HG02571 (cell line): ENCODE measurements around the gene MOV10.
A peak's percentile ranks its signal among the peaks of the same experiment; 100 is the strongest.

Experiments
- ATAC-seq: cut with Tn5 transposase; IDR thresholded peaks from one replicate; pipeline ENCODE4 v1.9.1; 2021; ENCODE audit warnings: mild to moderate bottlenecking, moderate library complexity; ENCODE audit not compliant: unreplicated experiment

The MOV10 gene

DNA sequence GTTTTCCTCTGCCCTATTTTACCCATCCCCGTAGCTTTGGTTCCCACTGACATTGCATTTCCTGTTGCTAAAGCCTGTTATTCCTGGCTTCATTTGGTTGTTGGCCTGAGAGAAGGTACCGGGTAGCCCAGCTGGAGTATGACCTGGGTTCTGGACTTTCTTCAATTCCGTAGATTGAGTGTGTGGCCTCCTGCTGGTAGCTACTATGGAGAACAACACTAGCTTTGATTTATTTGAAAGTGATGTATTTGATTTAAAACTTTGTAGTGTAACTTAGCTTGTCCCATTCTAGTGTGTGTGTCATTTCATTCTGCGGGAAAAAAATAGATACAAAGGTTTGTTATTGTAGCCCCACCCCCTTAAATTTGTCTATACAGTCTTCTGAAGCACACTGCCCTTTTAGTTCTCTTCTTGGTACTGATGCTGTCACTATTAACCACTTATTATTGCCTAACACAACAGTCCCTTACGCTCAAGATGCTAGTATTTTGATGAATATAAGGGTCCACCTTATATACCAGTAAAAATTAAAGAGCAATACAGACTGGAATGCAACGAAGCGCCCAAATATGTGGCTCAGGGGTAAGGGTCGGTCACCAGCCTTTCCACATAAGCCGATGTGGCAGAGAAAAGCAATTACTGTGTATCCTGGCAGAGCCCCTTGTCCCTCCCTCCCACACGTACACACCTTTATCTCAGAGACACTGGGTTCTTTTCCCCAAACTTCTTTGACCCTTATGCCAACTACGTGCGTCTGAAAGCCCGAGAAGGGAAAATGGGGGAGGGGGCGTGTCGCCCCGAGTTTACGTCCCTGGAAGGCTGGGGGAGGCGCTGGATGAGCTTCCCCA lies 643 bp upstream of the MOV10 start:
- no peak for ATAC-seq

DNA sequence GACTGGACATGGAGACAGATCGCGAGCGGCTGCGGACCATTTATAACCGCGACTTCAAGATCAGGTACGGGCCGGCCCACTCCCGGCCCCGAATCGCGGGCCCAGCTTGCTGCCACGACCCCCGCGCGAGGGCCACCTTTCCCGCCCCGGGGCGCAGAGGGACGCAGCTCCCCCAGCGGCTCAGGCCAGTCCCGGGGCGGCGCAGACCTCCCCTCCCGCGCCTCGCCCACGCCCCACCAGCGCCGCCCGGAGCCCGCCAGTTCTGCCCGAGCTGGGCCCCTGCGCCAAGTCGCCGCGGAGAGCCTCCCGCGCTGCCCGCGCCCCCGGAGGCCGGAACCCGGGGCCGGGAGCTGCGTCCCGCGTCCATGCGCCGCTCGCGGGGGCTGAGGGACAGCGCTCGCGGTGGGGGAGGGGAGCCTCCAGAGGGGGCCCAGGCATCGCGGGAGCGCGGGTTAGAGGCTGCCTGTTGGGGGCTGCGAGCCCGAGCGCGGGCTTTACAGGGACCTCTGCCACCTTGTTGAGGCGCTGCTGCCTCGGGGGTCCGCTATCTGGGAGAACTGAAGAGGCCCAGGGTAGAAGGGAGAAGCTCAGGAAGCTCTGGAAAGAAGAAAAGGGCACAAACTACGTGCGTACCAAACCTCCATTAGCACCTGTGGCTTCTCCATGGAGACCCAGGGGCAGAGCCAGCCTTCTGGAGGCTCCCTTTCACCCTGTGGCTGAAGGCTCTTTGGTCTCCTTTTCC lies 698 bp downstream of the MOV10 start:
- ATAC-seq: peak; percentile 38

DNA sequence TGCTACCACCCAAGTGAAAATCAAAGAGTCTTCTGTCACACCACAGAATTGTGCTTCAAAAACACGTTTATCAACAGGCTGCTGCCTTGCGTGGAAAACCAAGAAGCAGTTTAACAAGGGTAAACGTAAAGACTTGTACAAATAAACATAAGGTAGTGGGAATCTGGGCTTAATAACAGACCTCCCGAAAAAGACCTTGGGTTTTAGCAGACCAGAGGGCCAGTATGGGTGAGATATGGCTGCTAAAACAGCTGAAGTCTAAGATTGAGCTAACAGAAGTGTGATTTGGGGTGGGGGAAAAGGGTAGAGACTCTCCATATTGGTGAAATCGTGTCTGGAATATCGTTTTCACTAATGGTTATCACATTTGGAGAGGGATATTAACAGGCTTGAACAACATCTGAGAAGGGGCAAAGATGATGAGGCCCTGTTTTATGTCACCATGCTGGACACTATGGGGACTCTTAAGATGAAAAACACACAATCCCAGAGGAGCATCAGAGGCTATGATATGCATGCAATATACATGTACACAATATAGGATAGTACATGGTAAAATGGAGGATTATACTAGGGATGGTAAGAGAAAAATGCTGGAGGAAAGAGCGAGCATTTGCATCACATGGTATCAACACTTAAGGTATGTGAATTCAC lies 1.4 kb downstream of the MOV10 start:
- ATAC-seq: no peak

DNA sequence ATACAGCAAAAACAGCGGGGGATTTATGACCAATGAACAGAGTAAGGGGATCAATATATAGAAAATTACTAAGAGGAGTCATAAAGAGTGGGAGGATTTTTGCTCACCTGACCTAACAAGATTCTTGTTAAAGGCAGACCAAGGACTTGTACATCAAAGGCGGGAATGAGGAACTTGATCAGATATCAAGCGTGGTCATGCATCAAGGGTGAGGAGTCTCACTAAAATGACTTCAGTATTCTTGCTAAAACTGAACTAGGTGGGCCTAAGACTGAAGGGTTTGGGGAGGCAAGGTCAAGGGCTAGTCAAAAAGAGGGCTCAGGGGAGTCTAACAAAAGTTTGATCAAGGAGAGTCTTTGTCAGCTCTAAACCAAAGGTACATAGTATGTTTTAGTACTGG lies 2.1 kb downstream of the MOV10 start:
- no peak for ATAC-seq

DNA sequence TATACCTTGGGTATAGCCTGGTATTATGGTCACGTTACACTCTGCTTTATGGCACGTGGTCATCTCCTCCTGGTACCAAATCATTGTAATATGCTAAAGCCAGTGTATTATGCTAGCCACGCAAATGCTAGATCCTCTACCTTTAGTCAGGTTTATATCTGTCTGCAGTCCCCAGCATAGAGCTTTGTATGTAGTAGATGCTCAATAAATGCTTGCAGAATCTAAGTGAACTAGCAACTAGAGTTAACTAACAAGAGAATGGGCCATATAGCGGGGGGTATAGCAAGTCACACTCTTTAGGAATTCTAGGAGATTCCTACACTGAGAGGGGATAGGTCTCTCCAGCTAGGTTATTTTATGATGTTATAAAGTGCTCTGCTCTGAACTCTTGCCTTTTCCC lies 3.0 kb downstream of the MOV10 start:
- ATAC-seq: no peak

DNA sequence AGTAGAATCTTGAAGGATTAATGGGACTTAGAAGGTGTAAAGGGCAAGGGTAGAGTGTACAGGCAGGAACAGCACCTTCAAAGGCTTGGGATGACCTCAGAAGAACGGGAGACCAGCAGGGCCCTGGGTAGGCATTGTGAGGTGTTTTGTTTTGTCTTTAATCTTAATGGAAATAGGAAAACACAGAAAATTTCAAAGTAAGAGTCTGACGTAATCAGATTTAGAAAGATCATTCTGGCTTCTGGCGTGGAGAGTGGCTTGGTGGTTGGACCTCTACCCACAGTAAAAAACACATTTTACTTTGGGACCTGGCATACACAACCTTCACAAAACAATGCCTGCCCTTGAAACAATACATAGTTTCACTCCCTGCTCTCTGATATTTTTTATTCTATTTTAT lies 4.1 kb downstream of the MOV10 start:
- no peak for ATAC-seq

DNA sequence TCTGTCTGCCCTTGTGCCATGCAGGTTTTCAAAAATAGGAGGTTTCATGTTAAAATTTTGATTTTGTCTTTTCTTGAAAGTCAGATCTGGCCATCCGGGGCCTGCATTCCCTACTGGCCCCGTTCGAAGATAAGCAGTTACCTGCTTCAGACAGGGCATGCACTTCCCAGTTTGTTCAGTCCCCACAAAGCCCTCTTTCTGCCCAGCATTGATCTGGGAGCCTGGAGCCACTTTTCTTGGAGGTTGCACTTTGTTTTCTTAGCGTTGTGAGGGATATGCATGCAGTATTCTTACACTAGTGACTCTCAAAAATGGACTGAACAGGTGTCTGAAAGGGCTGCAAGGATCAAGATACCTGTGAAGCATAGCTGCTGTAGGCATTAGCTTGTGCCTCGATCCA lies 11.5 kb downstream of the MOV10 start:
- no peak for ATAC-seq

DNA sequence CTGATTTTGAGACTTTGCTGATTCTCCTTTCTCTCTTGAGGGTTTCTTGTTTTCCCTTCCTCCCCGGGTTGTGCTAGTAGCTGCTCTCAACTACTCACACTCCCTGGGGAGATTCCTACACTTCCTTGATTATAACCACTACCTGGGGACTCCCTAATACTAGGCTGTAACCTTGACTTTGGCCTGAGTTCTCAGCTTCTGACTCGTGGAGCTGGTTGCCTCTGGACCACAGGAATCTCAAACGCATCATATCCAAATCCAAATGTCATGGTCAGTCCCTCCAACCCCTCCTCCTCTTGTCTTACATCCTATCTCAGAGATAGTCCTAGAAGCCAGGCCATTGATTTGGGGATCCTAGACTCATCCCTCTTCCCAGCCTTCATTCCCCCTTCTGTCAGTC lies 12.0 kb downstream of the MOV10 start:
- ATAC-seq: no peak

DNA sequence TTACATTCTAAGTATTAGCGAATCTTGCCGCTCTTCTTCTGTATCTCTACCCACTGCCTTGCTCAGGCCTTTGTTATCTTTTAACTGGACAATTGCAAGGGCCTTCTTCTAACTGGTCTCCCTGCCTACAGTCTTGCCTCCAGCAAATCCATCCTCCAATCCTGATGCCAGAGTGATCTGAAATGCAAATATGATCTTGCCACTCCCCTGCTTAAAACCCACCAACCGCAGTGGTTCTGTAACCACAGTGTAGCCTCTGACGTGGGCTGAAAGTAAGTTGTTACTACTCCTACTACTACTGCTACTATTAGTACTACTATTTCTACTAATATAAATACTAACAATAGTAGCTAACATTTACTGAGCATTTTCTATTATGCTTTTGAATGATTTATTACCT lies 12.4 kb downstream of the MOV10 start:
- no peak for ATAC-seq

DNA sequence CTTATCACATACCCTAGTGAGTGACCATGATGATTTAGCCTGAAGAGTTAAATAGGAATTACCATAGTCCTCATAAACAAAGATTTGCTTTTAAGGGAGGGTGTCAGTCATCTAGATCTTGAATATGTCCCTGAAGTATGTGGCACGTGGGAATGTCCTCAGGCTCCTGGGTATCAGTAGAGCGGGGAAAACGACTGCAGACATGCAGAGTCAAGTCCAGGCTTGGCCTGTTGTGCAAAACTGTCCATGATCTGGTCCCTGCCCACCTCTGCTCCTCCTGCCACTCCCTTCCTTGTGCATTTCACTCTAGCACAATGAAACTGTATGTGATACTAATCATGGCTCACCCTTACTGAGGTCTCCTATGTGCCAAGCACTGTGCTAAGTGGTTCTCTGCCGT lies 12.9 kb downstream of the MOV10 start:
- no peak for ATAC-seq

DNA sequence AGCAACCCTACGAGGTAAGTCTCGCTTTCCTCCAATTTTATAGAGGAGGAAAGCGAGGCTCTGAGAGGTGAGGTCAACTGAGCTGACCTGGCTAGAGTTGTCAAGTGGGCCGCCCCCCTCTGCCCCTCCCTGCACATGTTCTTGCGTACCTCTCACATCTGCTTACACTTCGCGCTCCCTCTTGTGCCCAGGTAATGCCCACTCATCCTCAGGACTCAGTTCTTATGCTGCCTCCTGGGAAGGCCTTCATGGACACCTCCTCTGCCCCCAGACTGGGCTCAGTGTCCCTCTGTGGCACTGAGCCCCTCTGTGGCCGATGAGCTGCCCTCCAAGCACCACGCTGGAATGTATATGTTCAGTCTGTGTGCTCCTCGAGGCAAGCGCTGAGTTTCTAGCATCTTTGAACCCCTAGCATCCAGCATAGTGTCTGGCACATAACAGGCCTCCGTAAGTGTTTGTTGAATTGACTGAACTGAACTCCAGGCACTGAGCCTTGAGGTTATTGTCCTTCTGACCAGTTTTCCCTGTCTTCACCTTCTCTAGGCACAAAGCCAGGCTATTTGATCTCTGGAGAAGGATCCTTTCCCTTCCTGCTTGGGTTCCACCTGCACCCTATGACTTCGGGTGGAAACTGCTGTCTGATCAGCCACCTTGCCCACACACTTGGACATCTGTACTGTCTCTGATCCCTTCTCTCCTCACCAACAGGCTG lies 13.5 kb downstream of the MOV10 start:
- ATAC-seq: no peak

DNA sequence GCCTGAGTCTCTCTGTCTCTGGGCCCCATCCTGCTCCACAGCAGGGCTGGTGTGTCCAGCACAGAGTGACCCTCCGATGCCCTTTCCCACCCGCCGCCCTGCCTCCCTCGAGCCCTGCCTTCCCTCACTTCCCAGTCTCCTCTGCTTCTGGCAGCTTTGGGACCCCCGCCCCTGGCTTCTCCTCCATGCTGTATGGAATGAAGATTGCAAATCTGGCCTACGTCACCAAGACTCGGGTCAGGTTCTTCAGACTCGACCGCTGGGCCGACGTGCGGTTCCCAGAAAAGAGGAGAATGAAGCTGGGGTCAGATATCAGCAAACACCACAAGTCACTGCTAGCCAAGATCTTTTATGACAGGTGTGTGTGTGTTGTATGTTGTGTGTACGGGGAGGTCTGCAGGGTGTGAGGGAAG lies 14.3 kb downstream of the MOV10 start:
- no peak for ATAC-seq

DNA sequence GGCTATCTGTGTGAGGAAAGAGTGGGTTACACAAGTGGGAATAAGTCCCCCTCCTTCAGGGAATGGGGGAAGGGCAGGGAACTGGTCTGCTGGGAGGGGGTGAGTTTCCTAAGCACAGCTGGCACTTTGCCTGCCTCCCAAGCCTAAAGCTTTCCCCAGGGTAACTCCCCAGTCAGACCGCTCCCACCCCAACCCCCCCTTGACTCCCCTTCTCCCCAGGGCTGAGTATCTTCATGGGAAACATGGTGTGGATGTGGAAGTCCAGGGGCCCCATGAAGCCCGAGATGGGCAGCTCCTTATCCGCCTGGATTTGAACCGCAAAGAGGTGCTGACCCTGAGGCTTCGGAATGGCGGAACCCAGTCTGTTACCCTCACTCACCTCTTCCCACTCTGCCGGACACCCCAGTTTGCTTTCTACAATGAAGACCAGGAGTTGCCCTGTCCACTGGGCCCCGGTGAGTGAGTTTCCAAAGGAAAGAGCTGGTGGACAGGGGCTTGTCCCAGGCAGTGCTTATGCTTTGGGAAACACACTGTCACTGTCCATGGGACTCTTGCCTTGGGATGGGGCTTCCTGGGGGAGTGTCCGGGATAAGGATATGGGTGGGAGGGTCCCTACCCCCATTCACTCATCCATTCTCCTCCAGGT lies 14.9 kb downstream of the MOV10 start:
- no peak for ATAC-seq

DNA sequence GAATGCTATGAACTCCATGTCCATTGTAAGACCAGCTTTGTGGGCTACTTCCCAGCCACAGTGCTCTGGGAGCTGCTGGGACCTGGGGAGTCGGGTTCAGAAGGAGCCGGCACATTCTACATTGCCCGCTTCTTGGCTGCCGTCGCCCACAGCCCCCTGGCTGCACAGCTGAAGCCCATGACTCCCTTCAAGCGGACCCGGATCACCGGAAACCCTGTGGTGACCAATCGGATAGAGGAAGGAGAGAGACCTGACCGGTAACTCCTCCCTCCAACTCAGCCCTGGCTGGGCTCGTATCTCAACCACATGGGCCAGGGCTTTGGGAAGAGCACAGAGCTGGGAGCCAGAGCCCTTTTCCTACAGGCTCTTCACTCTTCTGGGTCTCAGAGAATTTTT lies 15.4 kb downstream of the MOV10 start:
- no peak for ATAC-seq

DNA sequence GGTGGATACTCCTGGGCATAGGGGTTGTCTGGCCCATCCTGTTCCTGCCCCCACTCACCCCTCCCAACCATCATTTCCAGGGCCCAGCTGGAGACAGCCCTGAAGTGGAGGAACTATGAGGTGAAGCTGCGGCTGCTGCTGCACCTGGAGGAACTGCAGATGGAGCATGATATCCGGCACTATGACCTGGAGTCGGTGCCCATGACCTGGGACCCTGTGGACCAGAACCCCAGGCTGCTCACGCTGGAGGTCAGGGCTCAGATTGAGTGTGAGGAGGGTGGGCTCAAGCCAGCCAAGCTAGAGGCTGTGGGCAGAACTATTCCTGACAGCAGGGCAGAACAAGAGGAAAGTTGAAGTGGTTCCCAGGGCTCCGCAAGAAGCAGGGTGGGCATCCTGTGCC lies 18.2 kb downstream of the MOV10 start:
- ATAC-seq: no peak

DNA sequence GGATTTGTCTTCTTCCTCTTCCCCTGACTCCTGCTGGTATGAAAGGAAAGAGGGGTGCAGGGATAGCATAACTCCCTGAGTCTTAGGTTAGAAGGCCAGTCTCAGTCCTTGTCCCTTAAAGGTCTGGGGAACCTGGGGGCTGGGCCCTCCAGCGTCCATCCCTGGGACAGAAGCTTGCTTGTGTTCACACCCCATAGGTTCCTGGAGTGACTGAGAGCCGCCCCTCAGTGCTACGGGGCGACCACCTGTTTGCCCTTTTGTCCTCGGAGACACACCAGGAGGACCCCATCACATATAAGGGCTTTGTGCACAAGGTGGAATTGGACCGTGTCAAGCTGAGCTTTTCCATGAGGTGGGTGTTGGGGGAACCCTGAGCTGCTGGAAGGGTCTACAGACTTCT lies 19.4 kb downstream of the MOV10 start:
- ATAC-seq: no peak

DNA sequence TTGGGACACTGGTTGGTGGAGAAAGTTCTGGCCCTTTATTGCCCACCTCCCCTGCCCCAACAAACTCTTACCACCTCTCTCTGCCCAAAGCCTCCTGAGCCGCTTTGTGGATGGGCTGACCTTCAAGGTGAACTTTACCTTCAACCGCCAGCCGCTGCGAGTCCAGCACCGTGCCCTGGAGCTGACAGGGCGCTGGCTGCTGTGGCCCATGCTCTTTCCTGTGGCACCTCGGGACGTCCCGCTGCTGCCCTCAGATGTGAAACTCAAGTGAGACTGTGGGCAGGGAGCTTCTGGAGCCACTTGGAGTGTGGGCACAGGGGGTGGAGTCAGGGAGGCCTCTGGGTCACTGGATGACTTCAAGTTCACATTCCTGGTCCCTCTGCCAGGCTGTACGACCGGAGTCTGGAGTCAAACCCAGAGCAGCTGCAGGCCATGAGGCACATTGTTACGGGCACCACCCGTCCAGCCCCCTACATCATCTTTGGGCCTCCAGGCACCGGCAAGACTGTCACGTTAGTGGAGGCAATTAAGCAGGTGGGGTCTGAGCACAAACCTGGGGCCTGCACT lies 20.0 kb downstream of the MOV10 start:
- no peak for ATAC-seq

DNA sequence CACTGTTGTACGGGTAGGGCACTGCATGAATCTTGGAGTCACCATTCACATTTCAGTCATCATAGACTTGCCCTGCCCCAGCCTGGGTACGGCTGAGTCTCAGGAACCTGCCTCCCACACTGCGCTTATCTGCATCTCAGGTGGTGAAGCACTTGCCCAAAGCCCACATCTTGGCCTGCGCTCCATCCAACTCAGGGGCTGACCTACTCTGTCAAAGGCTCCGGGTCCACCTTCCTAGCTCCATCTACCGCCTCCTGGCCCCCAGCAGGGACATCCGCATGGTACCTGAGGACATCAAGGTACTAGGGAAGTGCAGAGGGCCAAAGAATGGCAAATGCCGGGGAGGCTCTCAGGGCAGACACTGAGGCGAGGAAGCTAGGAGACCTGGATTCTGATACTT lies 20.8 kb downstream of the MOV10 start:
- no peak for ATAC-seq

DNA sequence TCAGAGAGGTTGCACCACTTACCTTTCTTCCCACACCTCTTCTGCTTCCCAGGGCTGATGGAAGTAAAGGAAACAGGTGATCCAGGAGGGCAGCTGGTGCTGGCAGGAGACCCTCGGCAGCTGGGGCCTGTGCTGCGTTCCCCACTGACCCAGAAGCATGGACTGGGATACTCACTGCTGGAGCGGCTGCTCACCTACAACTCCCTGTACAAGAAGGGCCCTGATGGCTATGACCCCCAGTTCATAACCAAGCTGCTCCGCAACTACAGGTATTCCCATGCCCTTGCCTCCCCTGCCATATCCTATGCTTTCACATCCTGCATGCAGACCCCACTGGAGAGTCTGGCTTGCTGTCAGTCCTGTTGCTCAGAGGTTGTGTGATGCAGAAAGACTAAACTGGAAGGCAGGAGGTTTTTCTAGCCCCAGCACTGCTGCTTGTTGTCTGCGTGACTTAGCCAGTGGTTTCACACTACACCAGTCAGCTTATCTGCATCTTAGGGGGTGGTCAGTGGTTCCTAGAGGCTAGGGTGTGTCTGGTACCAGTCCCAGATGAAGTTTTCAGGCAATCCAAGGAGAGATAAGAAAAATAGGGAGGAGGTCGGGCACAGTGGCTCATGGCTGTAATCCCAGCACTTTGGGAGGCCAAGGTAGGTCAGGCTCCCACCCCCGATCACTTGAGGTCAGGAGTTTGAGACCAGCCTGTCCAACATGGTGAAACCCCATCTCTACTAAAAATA lies 22.3 kb downstream of the MOV10 start:
- no peak for ATAC-seq

DNA sequence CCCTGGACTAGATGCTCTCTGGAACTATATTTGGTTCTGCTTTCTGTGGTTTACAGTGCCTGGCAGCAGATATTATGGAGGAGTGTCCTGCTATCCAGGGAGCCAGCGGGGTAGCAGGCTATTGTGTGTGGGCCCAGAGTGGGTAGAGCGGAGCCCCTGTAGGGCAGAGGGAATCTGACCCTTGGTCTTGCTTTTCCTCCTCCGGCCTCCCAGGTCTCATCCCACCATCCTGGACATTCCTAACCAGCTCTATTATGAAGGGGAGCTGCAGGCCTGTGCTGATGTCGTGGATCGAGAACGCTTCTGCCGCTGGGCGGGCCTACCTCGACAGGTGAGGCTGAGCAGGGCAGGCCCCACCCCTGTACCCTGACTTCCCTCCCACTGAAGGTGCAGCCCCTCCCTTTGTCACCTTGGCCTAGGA lies 23.3 kb downstream of the MOV10 start:
- ATAC-seq: no peak
